HEK293 (cell line): Measurements from ENCODE around the gene ZSWIM3.
A peak's percentile ranks its signal among the peaks of the same experiment; 100 is the strongest.

Experiments used
- CTCF ChIA-PET: fragments of 350-600 bp; formaldehyde crosslinking; extraction: SDS; loops from one replicate; lab custom pipeline; 2021; ENCODE audit warnings: antibody characterized with exemption; lab: Yijun Ruan, JAX
- POLR2A ChIA-PET: fragments of 300-600 bp; formaldehyde crosslinking; extraction: SDS; loops from one replicate; lab custom pipeline; 2020; ENCODE audit warnings: antibody characterized with exemption, inconsistent platforms; lab: Yijun Ruan, JAX
- H3K27ac ChIP-seq: fragments of 200-500 bp; sonication (Bioruptor generic); 2 replicates; pipeline ENCODE4 v1.5.1; 2014; ENCODE audit warnings: low read depth, low read length, control low read depth, inconsistent platforms; ENCODE audit errors: extremely low read depth
- H3K36me3 ChIP-seq, 2 experiments: fragments of 200-500 bp in 1 of 2; sonication (Bioruptor generic) in 1 of 2; 1 replicate in 1 of 2; 2 replicates in 1 of 2; pipeline ENCODE4 v1.5.1; 2014 to 2017; ENCODE audit warnings: inconsistent platforms in 2 of 2, low read length in 2 of 2; ENCODE audit not compliant: control insufficient read depth in 2 of 2, insufficient read depth in 1 of 2
- H3K4me1 ChIP-seq: fragments of 200-500 bp; sonication (Bioruptor generic); 2 replicates; pipeline ENCODE4 v1.5.1; 2014; ENCODE audit warnings: mild to moderate bottlenecking, low read length, inconsistent platforms; ENCODE audit not compliant: control insufficient read depth, insufficient read depth
- H3K4me3 ChIP-seq: 2 replicates; pipeline ENCODE4 v1.5.1; 2011; ENCODE audit warnings: low read depth, mild to moderate bottlenecking, control low read depth, low read length, moderate library complexity
- H3K9me3 ChIP-seq: fragments of 200-500 bp; sonication (Bioruptor generic); 2 replicates; pipeline ENCODE4 v1.5.1; 2014; ENCODE audit warnings: low read depth, low read length, inconsistent platforms; ENCODE audit not compliant: control insufficient read depth, insufficient read depth
- GFI1B ChIP-seq: fragments of 450-650 bp; formaldehyde crosslinking; IDR thresholded peaks from 2 replicates; pipeline ENCODE4 v1.5.1; 2016; ENCODE audit warnings: missing biosample characterization, missing genetic modification characterization
- KLF10 ChIP-seq: fragments of 450-650 bp; IDR thresholded peaks from 2 replicates; pipeline ENCODE4 v1.5.1; 2018; ENCODE audit warnings: missing biosample characterization, mild to moderate bottlenecking, missing genetic modification characterization
- OVOL3 ChIP-seq: fragments of 450-650 bp; formaldehyde crosslinking; IDR thresholded peaks from 2 replicates; pipeline ENCODE4 v1.5.1; 2016; ENCODE audit warnings: missing biosample characterization, missing genetic modification characterization
- PATZ1 ChIP-seq: fragments of 450-650 bp; formaldehyde crosslinking; IDR thresholded peaks from 2 replicates; pipeline ENCODE4 v1.5.1; 2016; ENCODE audit warnings: missing biosample characterization, missing genetic modification characterization
- RBAK ChIP-seq: fragments of 450-650 bp; formaldehyde crosslinking; IDR thresholded peaks from 2 replicates; pipeline ENCODE4 v1.5.1; 2016; ENCODE audit warnings: missing biosample characterization, missing genetic modification characterization
- ZBTB17 ChIP-seq: fragments of 450-650 bp; formaldehyde crosslinking; IDR thresholded peaks from 2 replicates; pipeline ENCODE4 v1.5.1; 2016; ENCODE audit warnings: missing biosample characterization, missing genetic modification characterization
- ZBTB21 ChIP-seq: fragments of 450-650 bp; formaldehyde crosslinking; IDR thresholded peaks from 2 replicates; pipeline ENCODE4 v1.5.1; 2017; ENCODE audit warnings: missing biosample characterization, missing genetic modification characterization
- ZEB2 ChIP-seq: fragments of 450-650 bp; formaldehyde crosslinking; IDR thresholded peaks from 2 replicates; pipeline ENCODE4 v1.5.1; 2016; ENCODE audit warnings: missing biosample characterization, missing genetic modification characterization
- ZFP37 ChIP-seq: fragments of 450-650 bp; formaldehyde crosslinking; IDR thresholded peaks from 2 replicates; pipeline ENCODE4 v1.5.1; 2016; ENCODE audit warnings: missing biosample characterization, missing genetic modification characterization
- ZIC2 ChIP-seq: fragments of 450-650 bp; formaldehyde crosslinking; IDR thresholded peaks from 2 replicates; pipeline ENCODE4 v1.5.1; 2016; ENCODE audit warnings: missing biosample characterization, missing genetic modification characterization
- ZNF138 ChIP-seq: fragments of 450-650 bp; formaldehyde crosslinking; IDR thresholded peaks from 2 replicates; pipeline ENCODE4 v1.5.1; 2016; ENCODE audit warnings: missing biosample characterization, missing genetic modification characterization, borderline replicate concordance
- ZNF350 ChIP-seq: fragments of 450-650 bp; formaldehyde crosslinking; IDR thresholded peaks from 2 replicates; pipeline ENCODE4 v1.5.0; 2017; ENCODE audit warnings: missing biosample characterization, mild to moderate bottlenecking, missing genetic modification characterization
- ZNF354C ChIP-seq: fragments of 450-650 bp; formaldehyde crosslinking; IDR thresholded peaks from 2 replicates; pipeline ENCODE4 v1.5.1; 2016; ENCODE audit warnings: missing biosample characterization, missing genetic modification characterization, low read depth, borderline replicate concordance
- ZNF48 ChIP-seq: fragments of 450-650 bp; formaldehyde crosslinking; IDR thresholded peaks from 2 replicates; pipeline ENCODE4 v1.5.1; 2016; ENCODE audit warnings: missing biosample characterization, missing genetic modification characterization
- ZNF548 ChIP-seq: fragments of 450-650 bp; formaldehyde crosslinking; IDR thresholded peaks from 2 replicates; pipeline ENCODE4 v1.5.1; 2016; ENCODE audit warnings: missing biosample characterization, missing genetic modification characterization
- ZNF600 ChIP-seq: fragments of 450-650 bp; formaldehyde crosslinking; IDR thresholded peaks from 2 replicates; pipeline ENCODE4 v1.5.1; 2016; ENCODE audit warnings: missing biosample characterization, missing genetic modification characterization
- ZNF623 ChIP-seq: fragments of 450-650 bp; formaldehyde crosslinking; IDR thresholded peaks from 2 replicates; pipeline ENCODE4 v1.5.1; 2016; ENCODE audit warnings: missing biosample characterization, missing genetic modification characterization
- ZNF629 ChIP-seq: fragments of 450-650 bp; formaldehyde crosslinking; IDR thresholded peaks from 2 replicates; pipeline ENCODE4 v1.5.1; 2017; ENCODE audit warnings: missing biosample characterization, missing genetic modification characterization

ZSWIM3 gene

GRCh38 chr20:45882469-45883099, 25.2 kb downstream of the ZSWIM3 start:
- no peak overlapping the region for H3K4me3 ChIP-seq
- CTCF ChIA-PET = interaction anchor here (0.6 to 3.0 kb wide), 4 partner anchors 25 to 87 kb away, joined by 3 to 16 read pairs (median 4); partner anchors contain the start of genes ACOT8 and ZSWIM3
- TF ChIP-seq GFI1B (tag by site-specific recombination) = no peak
- TF ChIP-seq ZNF623 (tag by site-specific recombination) = no peak
- no peak for TF ChIP-seq ZNF138 (tag by site-specific recombination)
- no peak for TF ChIP-seq ZNF548 (tag by site-specific recombination)
- TF ChIP-seq OVOL3 = no peak
- no peak for TF ChIP-seq PATZ1 (tag by site-specific recombination)
- TF ChIP-seq ZNF354C = no peak
- TF ChIP-seq RBAK (tag by site-specific recombination) = no peak
- TF ChIP-seq, all 188 proteins: peak for 0
- Histone ChIP-seq H3K9me3 (no peaks in the 10 kb centered on the region), H3K27ac (no peak overlapping the region), H3K36me3 (peaks cover 0 to 54% of the 10 kb centered on the region in 2 experiments; a peak in 2 of 3 replicates), H3K4me1 (no peaks in the 10 kb centered on the region)
- POLR2A ChIA-PET = interaction anchor here (0.6 to 3.2 kb wide), 4 partner anchors 25 to 59 kb away, joined by 3 to 26 read pairs (median 12); partner anchors contain the start of genes ACOT8, PCIF1 and ZSWIM3

DNA sequence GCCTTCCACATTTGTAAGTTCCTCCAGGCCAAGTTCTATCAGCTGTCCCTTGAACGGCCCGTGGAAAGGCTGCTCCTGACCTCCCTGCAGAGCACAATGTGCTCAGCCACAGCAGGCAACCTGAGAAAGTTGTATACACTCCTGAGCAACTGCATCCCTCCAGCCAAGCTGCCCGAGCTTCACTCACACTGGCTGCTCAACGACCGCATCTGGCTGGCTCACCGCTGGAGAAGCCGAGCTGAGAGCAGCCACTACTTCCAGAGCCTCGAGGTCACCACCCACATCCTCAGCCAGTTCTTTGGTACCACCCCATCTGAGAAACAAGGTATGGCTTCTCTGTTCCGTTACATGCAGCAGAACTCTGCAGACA, 25.7 kb downstream of the ZSWIM3 start:
- Histone ChIP-seq H3K4me1 (no peaks in the 10 kb centered on the region), H3K9me3 (no peaks in the 10 kb centered on the region), H3K4me3 (no peak overlapping the region), H3K36me3 (peaks cover 0 to 51% of the 10 kb centered on the region in 2 experiments; a peak in 2 of 3 replicates), H3K27ac (no peak overlapping the region)
- CTCF ChIA-PET = interaction anchor here (0.6 to 3.0 kb wide), 3 partner anchors 51 to 86 kb away, joined by 3 to 16 read pairs (median 4); no protein-coding TSS in a partner anchor
- POLR2A ChIA-PET = interaction anchor here (0.6 to 3.2 kb wide), 3 partner anchors 28 to 59 kb away, joined by 3 to 26 read pairs (median 4); partner anchors contain the start of gene PCIF1
- peak; percentile 54; the same call in 1 of the 2 replicates for TF ChIP-seq ZNF600 (tag by site-specific recombination)
- peak; percentile 59 for TF ChIP-seq ZIC2 (tag by site-specific recombination)
- TF ChIP-seq ZNF629 (tag by site-specific recombination) = no peak

DNA sequence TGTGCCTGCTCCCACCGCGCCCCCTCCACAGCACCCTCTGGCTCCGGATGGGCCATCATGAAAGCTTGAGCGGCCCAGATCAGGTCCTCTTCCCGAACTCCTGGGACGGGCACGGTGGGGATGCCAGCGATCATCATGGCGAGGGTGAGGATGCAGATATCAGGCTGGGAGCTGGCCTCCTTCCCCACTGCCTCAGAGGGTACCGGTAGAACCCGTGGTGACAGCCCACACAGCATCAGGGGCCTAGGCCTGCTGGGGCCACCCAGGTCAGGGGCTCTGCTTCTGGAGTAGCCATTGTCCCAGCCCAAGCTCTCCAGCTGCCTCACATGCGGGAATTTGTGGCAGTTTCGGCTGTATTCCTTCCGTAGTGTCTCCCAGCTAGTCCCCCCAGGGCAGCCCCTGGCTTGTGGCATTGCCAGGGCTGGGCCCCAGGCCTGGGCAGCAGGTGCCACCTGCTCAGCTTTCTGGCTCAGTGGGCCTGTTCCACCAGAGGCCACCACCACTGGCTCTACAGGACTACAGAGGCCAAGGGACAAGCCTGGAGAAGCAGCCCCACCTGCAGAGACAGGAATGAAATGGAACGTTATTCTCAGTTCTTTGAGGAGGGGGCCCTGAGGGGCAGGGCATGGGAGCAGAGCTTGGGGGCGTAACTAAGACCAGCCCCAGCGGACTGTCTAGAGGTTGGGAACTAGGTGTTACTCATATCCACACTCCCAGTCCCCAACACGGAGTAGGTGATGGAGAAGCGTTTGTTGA, 29.4 kb downstream of the ZSWIM3 start:
- Histone ChIP-seq H3K4me3 (no peak overlapping the region), H3K4me1 (peaks cover under 1% of the 10 kb centered on the region; the same call in 1 of the 2 replicates), H3K27ac (no peak overlapping the region), H3K36me3 (peaks cover 0 to 48% of the 10 kb centered on the region in 2 experiments; a peak in 2 of 3 replicates), H3K9me3 (no peaks in the 10 kb centered on the region)
- ChIA-PET POLR2A (no interaction called here), CTCF (interaction anchor here (0.6 kb wide), 1 partner anchor 62 kb away, joined by 3 read pairs; no protein-coding TSS in a partner anchor)
- TF ChIP-seq ZBTB21 (tag by site-specific recombination) (no peak), KLF10 (tag by site-specific recombination) (no peak), ZNF350 (tag by site-specific recombination) (no peak), ZNF48 (tag by site-specific recombination) (no peak), ZEB2 (tag by site-specific recombination) (no peak), ZFP37 (no peak), ZBTB17 (tag by site-specific recombination) (no peak)
